GM18520 (cell line): ENCODE measurements around the gene CLDN8.

Experiments used
- ATAC-seq: cut with Tn5 transposase; IDR thresholded peaks from one replicate; pipeline ENCODE4 v1.9.1; 2021; ENCODE audit not compliant: unreplicated experiment

The CLDN8 gene

GRCh38 chr21:30206551-30207251 is 9.2 kb downstream of the CLDN8 start:
- ATAC-seq = no peak

- ATAC-seq = no peak
These were observed 15.9 kb downstream of the CLDN8 start for GRCh38 chr21:30200000-30200399.

- ATAC-seq = no peak
These were observed 21.1 kb downstream of the CLDN8 start for GRCh38 chr21:30194701-30195299.

GRCh38 chr21:30193201-30193600 is 22.7 kb downstream of the CLDN8 start:
- ATAC-seq = no peak

- ATAC-seq = no peak
These were observed 25.3 kb downstream of the CLDN8 start for GRCh38 chr21:30190554-30190953.

- ATAC-seq = no peak
These were observed 26.1 kb downstream of the CLDN8 start for GRCh38 chr21:30189773-30190172.

- ATAC-seq = no peak
These were observed 29.7 kb downstream of the CLDN8 start for GRCh38 chr21:30186242-30186641.

- no peak for ATAC-seq
These were observed 47.8 kb downstream of the CLDN8 start for GRCh38 chr21:30168086-30168485.

- no peak for ATAC-seq
These were observed 49.2 kb downstream of the CLDN8 start, which contains the start of gene CLDN17 for GRCh38 chr21:30166705-30167104. TSS of gene CLDN17 (minus strand) at chr21:30166805. CDS start at chr21:30166617, 188 bp downstream.

GRCh38 chr21:30166171-30166570 is 49.7 kb downstream of the CLDN8 start:
- no peak for ATAC-seq

GRCh38 chr21:30164796-30165195 is 51.1 kb downstream of the CLDN8 start:
- no peak for ATAC-seq
